Urothelium cell line (cell line): ENCODE results near the gene GRB10.

Experiments used
- DNase-seq: peaks from one replicate; pipeline ENCODE4 v3.0.0; 2011; ENCODE audit warnings: low spot score, mixed read lengths
- FAIRE-seq: peaks from 2 replicates; lab custom pipeline; 2011; peaks lifted over from hg19 to GRCh38; lab: Jason Lieb, UNC

GRB10 gene

GRCh38 chr7:50704844-50705243 is 77.9 kb downstream of the GRB10 start:
- DNase-seq (no peak), FAIRE-seq (peak; percentile 37)

- FAIRE-seq = no peak
Measured at GRCh38 chr7:50703654-50704053, 79.0 kb downstream of the GRB10 start.

DNA sequence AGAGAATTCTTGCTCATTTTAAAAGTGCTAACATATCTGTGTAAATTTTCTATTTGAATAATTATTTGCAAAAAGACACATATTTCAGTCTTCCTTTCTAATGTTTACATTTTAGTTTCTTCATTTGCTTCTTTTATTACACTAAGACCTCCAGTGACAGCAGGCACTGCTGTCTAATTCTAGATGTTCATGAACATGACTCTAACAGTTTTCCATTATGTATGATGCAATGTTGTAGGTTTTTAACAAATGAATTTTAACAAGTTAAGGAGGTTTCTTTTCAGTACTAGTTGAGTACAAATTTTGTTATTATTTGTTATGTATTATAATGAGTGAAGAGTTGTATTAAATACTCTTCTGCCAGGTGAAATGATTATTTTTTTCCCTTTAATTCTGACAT is 83.6 kb downstream of the GRB10 start:
- no peak for FAIRE-seq
- DNase-seq = no peak

More at GRCh38 chr7:50703654-50704053, 79.0 kb downstream of the GRB10 start:
- DNase-seq = no peak

DNA sequence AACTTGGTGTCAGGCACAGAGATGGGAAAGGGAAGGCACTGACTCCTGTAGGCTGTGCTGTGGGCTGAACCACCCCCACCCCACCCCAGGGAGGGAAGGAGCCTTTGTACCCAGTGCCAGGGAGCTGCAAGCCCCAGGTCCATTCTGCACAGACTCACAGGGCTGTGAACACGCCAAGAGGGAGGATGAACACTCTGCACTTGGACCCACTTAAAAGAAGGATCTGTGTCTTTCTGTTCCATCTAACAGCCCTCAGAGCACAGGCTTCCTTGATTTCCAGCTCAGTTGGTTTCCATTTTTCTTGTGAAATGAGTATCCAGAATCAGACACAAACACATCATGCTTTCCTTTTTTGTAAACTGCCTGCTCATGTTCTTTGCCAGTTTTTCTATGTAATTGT is 84.9 kb downstream of the GRB10 start:
- FAIRE-seq = no peak
- DNase-seq = no peak

DNA sequence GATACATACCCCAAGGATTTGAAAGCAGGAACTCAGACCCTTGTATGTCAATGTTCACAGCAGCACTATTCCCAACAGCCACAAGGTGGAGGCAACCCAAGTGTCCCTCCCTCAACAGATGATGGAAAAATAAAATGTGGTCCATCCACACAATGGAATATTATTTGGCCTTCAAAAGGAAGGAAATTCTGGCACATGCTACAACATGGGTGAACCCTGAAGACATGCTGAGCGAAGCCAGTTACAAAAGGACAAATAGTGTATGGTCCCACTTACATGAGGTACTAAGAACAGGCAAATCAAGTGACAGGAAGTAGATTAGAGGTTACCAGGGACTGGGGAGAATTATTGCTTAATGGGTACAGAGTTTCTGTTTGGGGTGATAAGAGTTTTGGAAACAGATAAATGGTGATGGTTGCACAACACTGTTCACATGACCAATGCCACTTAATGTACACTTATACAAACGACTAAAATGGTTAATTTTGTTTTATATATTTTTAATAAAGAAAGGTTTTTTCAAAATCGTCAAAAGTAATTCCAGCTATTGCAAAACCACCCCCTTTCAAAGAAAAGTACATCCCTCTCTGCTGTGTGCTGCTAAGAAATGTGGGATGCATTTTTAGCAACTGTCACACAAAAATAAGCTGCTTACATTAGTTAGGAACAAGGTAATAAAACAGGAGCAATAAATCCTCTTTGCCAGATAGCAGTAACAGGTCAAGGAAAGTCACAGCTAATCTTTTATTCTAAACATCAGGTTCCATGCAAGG is 85.7 kb downstream of the GRB10 start:
- peak; percentile 76 for FAIRE-seq
- DNase-seq = no peak

GRCh38 chr7:50695026-50695425 is 87.7 kb downstream of the GRB10 start:
- DNase-seq (no peak), FAIRE-seq (peak; percentile 35)

GRCh38 chr7:50693455-50694130 is 89.1 kb downstream of the GRB10 start:
- FAIRE-seq (no peak), DNase-seq (no peak)

DNA sequence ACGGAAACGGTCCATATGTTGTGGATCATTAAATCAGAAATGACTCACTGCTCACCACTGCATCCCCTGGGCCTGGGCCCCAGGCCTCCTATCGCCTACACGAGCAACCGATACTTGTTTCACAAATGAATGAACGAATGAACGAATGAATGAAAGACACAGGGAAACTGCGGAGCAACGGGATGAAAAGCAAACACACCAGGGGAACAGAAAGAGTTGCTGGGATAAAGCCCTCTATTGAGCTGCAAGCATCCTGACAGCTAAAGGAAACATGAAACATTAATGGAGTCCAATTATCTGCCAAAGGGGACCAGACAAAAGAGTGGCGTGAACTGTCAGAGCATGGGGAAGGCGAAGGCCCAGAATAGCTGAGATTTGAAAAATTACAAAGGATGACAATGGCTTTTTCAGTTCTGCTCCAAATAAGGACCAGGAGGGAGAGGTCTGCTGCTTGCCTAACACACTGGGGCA is 92.1 kb downstream of the GRB10 start:
- DNase-seq (no peak), FAIRE-seq (no peak)

DNA sequence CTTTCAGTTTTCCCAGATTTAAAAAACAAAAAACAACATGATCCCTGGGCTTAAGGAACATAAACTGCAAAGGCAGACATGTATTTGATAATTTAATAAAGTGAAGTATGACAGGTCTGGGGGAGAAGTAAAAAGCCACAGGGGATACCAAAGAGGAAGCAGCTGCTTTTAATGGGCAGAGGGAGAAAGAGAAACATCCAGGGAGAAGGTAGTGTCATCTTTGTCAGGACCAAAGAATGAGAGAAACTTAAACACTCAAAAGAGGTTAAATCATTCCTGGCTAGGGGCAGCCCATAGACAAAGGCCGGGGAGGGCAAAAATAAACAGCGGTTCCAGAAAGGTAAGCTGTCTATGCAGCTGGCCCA is 94.5 kb downstream of the GRB10 start:
- FAIRE-seq = no peak
- DNase-seq = no peak

DNA sequence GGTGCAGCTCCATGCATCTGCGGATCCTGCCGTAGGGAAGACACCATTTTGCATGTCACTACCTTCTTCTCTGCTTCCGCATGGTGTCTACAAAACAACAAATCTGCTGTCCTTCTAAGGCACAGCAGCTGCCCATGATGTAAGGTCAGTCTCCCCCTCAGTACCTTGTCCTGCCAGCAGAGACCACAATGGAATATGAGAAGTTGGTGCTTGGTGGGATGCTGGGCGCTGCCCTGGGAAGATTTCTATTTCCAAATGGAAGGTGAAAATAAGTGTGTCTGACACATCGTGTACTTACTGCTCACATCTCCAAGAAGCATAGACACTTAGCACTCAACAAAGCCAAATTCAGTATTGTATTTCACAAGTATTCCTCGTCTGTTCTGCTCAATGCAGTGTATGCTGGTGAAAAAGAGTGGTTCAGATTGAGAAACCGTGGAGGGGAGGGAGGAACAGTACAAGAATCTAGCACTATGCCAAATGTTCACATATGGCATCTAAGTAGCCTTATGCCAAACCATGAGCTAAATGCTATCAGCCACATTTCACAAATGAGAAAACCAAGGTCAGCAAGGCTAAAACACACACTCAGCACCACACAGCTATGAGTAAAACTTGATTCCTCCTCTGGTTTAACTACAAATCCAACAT is 95.0 kb downstream of the GRB10 start:
- FAIRE-seq (peak; percentile 75), DNase-seq (no peak)

DNA sequence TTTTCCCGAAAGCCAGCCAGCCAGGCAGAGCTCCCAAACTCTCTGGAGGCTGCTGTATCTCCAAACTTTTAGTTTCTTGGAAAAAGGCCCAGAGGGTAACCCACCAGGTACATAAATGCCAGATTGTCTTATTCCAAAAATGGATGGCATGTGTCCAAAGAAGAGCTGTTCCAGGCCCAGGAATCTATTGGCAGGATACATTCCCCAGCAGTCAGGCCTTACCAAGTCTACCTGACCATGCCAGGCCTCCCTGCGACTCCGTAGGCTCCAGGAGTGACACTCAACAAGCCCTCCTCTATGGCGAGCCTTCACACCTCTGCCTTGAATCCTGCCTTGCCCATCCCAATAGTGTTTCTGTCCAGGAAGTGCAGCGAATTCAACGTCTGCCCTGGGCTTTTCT is 95.6 kb downstream of the GRB10 start:
- FAIRE-seq (no peak), DNase-seq (no peak)

- FAIRE-seq (no peak), DNase-seq (no peak)
Measured at GRCh38 chr7:50685135-50686065, 97.3 kb downstream of the GRB10 start.

- DNase-seq (no peak), FAIRE-seq (no peak)
Measured at GRCh38 chr7:50684713-50685075, 98.0 kb downstream of the GRB10 start.

DNA sequence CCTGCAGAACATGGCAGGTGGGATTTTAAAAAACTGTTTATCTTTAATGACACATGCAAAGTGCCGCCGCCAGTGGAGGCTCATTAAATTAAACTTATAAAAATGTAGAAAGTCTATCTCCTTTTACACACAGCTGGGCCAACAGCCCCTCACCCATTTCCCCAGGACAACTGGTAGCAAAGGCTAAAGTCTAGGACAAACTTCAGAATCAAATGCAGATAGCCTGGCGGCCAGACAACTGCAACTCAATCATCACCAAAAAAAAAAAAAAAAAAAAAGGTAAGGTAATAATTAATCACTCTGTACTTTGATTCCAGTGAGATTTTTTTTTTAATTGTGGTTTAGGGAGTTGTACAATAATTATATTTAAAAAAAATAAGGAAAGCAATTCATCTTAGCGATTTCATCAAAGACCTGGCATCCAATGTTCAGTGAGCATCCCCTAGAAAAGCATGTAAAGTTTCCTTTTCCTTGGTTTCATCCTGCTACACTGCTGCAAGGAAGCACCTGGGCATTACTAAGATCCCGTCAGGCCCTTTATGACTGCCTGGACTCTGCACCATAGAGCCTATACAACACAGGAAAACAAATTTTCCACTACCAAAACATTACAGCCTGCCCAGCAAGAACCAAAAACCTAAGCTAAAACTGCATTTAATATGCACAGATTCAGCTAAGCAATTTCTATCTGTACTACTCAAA is 98.5 kb downstream of the GRB10 start:
- FAIRE-seq (no peak), DNase-seq (no peak)

GRCh38 chr7:50682573-50682972 is 100.1 kb downstream of the GRB10 start:
- no peak for FAIRE-seq

DNA sequence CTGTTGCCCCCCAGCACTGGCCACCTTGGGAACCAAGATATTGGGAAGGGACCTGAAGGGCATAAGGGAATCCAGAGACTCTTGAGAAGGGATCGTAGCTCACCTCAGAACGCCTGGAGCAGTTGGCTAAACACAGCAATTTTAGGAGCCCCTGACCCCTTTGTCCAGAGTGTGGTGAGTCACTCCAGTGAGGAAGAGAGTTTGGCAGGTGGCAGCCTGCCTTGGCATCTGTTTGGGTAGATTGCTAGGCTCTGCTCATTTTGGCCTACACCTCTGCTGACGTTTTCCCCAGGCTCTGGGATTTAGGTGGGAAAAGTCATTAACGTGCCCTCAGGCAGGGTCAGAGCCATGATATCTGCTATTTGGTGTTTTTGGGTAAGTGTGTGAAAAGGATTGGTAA is 100.6 kb downstream of the GRB10 start:
- no peak for DNase-seq
- FAIRE-seq = no peak

More at GRCh38 chr7:50682573-50682972, 100.1 kb downstream of the GRB10 start:
- no peak for DNase-seq

GRCh38 chr7:50681432-50682045 is 101.2 kb downstream of the GRB10 start:
- DNase-seq (no peak), FAIRE-seq (no peak)

GRCh38 chr7:50679218-50680007 is 103.3 kb downstream of the GRB10 start:
- DNase-seq = peak; percentile 43

GRCh38 chr7:50678586-50678985 is 104.1 kb downstream of the GRB10 start:
- no peak for FAIRE-seq
- no peak for DNase-seq

More at GRCh38 chr7:50679218-50680007, 103.3 kb downstream of the GRB10 start:
- FAIRE-seq = peak; percentile 92
